K562 (cell line): ENCODE measurements around the gene ZGLP1. TPM values are rescaled to one million over a fixed set of nuclear protein-coding genes. Genes with fewer than 3 reads are reported as not detected.
A peak's percentile ranks its signal among the peaks of the same experiment; 100 is the strongest.

Experiments used
- ATAC-seq: fragments of 200-7000 bp; cut with Tn5 transposase; 3 replicates; pipeline ENCODE4 v1.9.1; 2020; ENCODE audit warnings: moderate library complexity
- BruUV-seq: library from RNA; stranded (reverse); fragments of 400-500 nt; replicated peaks from 2 replicates; lab custom pipeline; 2021; lab: Mats Ljungman, UMichigan
- CTCF ChIA-PET: fragments of 300-600 bp; formaldehyde crosslinking; extraction: SDS; loops from one replicate; lab custom pipeline; 2021; ENCODE audit warnings: low intra/inter-chr PET ratio; lab: Yijun Ruan, JAX
- POLR2A ChIA-PET: fragments of 300-600, 350-650 bp; sonication (Branson Sonifier 250); formaldehyde crosslinking; extraction: SDS; loops from one replicate; lab custom pipeline; 2021; ENCODE audit warnings: antibody characterized with exemption, inconsistent platforms; lab: Yijun Ruan, JAX
- DNase-seq, 4 experiments: peaks; one replicate each; pipeline versions ENCODE4 v3.0.0 to v3.0.0-alpha.2; 2011 to 2018; ENCODE audit warnings: low spot score in 3 of 4, mixed read lengths in 3 of 4; ENCODE audit errors: extremely low read depth in 1 of 4
- FAIRE-seq: peaks from 2 replicates; lab custom pipeline; 2011; peaks lifted over from hg19 to GRCh38; lab: Jason Lieb, UNC
- H2AFZ ChIP-seq: 2 replicates; pipeline ENCODE4 v1.6.0; 2011; ENCODE audit warnings: low read depth, low read length, control low read depth, inconsistent platforms
- H3K27ac ChIP-seq: fragments of 200-600 bp; 3 replicates; pipeline ENCODE4 v1.8.0; 2011; ENCODE audit warnings: low read depth, mild to moderate bottlenecking, control low read depth, inconsistent platforms, low read length, moderate library complexity, mixed read lengths; ENCODE audit errors: extremely low read depth
- H3K27me3 ChIP-seq, 2 experiments: fragments of 300-600 bp in 1 of 2; 2 replicates in 1 of 2; 3 replicates in 1 of 2; pipeline versions ENCODE4 v1.6.0 to v1.8.0; 2011; ENCODE audit warnings: inconsistent platforms in 2 of 2, low read length in 2 of 2, mild to moderate bottlenecking in 1 of 2, mixed read lengths in 1 of 2, moderate library complexity in 1 of 2; ENCODE audit not compliant: control insufficient read depth in 2 of 2, insufficient read depth in 2 of 2
- H3K36me3 ChIP-seq: fragments of 300-600 bp; 3 replicates; pipeline ENCODE4 v1.8.0; 2011; ENCODE audit warnings: mild to moderate bottlenecking, low read length, inconsistent platforms; ENCODE audit not compliant: control insufficient read depth, insufficient read depth
- H3K4me1 ChIP-seq, 2 experiments: fragments of 200-600 bp in 1 of 2; replicated peaks in 1 of 2; 2 replicates in 1 of 2; 3 replicates in 1 of 2; pipeline versions ENCODE4 v1.5.1 to v1.8.0; 2011; ENCODE audit warnings: inconsistent platforms in 2 of 2, low read length in 2 of 2, mild to moderate bottlenecking in 1 of 2, mixed read lengths in 1 of 2, moderate library complexity in 1 of 2; ENCODE audit not compliant: control insufficient read depth in 2 of 2, insufficient read depth in 2 of 2
- H3K4me2 ChIP-seq: 2 replicates; pipeline ENCODE4 v1.6.1; 2011; ENCODE audit warnings: low read length, control low read depth, inconsistent platforms, mixed read lengths; ENCODE audit not compliant: insufficient read depth
- H3K4me3 ChIP-seq: fragments of 200-600 bp; sonication (generic), shearing (Covaris generic); 2 replicates; pipeline ENCODE4 v1.5.1; 2016; ENCODE audit warnings: control low read depth, inconsistent platforms
- H3K79me2 ChIP-seq: fragments of 200-600 bp; 3 replicates; pipeline ENCODE4 v1.8.0; 2011; ENCODE audit warnings: low read length, inconsistent platforms; ENCODE audit not compliant: control insufficient read depth, insufficient read depth
- H3K9ac ChIP-seq, 2 experiments: 2 replicates each; pipeline versions ENCODE4 v1.6.0 to v1.6.1; 2011; ENCODE audit warnings: low read depth in 2 of 2, low read length in 2 of 2, control low read depth in 1 of 2, inconsistent platforms in 1 of 2, mild to moderate bottlenecking in 1 of 2, mixed read lengths in 1 of 2; ENCODE audit not compliant: insufficient read depth in 1 of 2
- H3K9me1 ChIP-seq: one replicate; pipeline ENCODE4 v1.6.0; 2011; ENCODE audit warnings: inconsistent platforms, mild to moderate bottlenecking, low read length, moderate library complexity; ENCODE audit not compliant: control insufficient read depth, insufficient read depth
- H3K9me3 ChIP-seq: replicated peaks from 2 replicates; pipeline ENCODE4 v1.5.1; 2011; ENCODE audit warnings: low read depth, low read length, inconsistent platforms; ENCODE audit not compliant: control insufficient read depth, insufficient read depth
- H4K20me1 ChIP-seq: replicated peaks from 2 replicates; pipeline ENCODE4 v1.6.1; 2011; ENCODE audit warnings: low read length, inconsistent platforms, mixed read lengths; ENCODE audit not compliant: control insufficient read depth, insufficient read depth
- CBFA2T3 ChIP-seq: fragments of 450-650 bp; IDR thresholded peaks from 2 replicates; pipeline ENCODE4 v1.6.1; 2017
- DMBX1 ChIP-seq: fragments of 250-450 bp; sonication (Bioruptor Pico); IDR thresholded peaks from 2 replicates; pipeline ENCODE4 v1.8.0; 2022; ENCODE audit warnings: inconsistent platforms, mild to moderate bottlenecking, moderate library complexity, borderline replicate concordance
- ERF ChIP-seq: fragments of 450-650 bp; formaldehyde crosslinking; IDR thresholded peaks from 2 replicates; pipeline ENCODE4 v1.4.0; 2020; ENCODE audit warnings: mild to moderate bottlenecking, mixed read lengths
- ETV1 ChIP-seq: fragments of 450-650 bp; conservative IDR thresholded peaks from 2 replicates; pipeline ENCODE4 v1.6.1; 2016; ENCODE audit warnings: missing genetic modification characterization, control low read depth, low read depth, missing compliant biosample characterization
- FIP1L1 ChIP-seq: fragments of 200-400 bp; formaldehyde crosslinking; IDR thresholded peaks from 2 replicates; pipeline ENCODE4 v1.6.1; 2018; ENCODE audit warnings: mild to moderate bottlenecking, low read depth, low read length; ENCODE audit not compliant: poor library complexity, severe bottlenecking
- FOSL1 ChIP-seq: fragments of 200-800 bp; sonication (Bioruptor generic); conservative IDR thresholded peaks from 2 replicates; pipeline ENCODE4 v1.6.1; 2016; ENCODE audit warnings: missing genetic modification characterization, missing compliant biosample characterization
- FOXA1 ChIP-seq: fragments of 450-650 bp; IDR thresholded peaks from 2 replicates; pipeline ENCODE4 v1.6.1; 2016; ENCODE audit warnings: mild to moderate bottlenecking, borderline replicate concordance
- HLTF ChIP-seq: fragments of 450-650 bp; IDR thresholded peaks from 2 replicates; pipeline ENCODE4 v1.6.1; 2016
- HMG20A ChIP-seq: fragments of 450-650 bp; formaldehyde crosslinking; conservative IDR thresholded peaks from 2 replicates; pipeline ENCODE4 v1.4.0; 2020; ENCODE audit warnings: mild to moderate bottlenecking, mixed read lengths
- KLF13 ChIP-seq: fragments of 450-650 bp; IDR thresholded peaks from 2 replicates; pipeline ENCODE4 v1.6.1; 2016; ENCODE audit warnings: missing genetic modification characterization, low read depth, mild to moderate bottlenecking, missing compliant biosample characterization, moderate library complexity, borderline replicate concordance
- MAFG ChIP-seq: fragments of 450-650 bp; conservative IDR thresholded peaks from 2 replicates; pipeline ENCODE4 v1.6.1; 2016; ENCODE audit warnings: missing genetic modification characterization, missing compliant biosample characterization
- MAZ ChIP-seq, 2 experiments: fragments of 450-650 bp in 1 of 2; sonication (generic) in 1 of 2; formaldehyde crosslinking; IDR thresholded peaks in 1 of 2; conservative IDR thresholded peaks in 1 of 2; 2 replicates each; pipeline versions ENCODE4 v1.4.0 to v1.5.0; 2020; ENCODE audit warnings: mild to moderate bottlenecking in 1 of 2, missing genetic modification reagents in 1 of 2
- MBD2 ChIP-seq: sonication (generic); IDR thresholded peaks from 2 replicates; pipeline ENCODE4 v1.6.1; 2016; ENCODE audit warnings: low read depth, borderline replicate concordance
- NCOA4 ChIP-seq: fragments of 450-650 bp; IDR thresholded peaks from 2 replicates; pipeline ENCODE4 v1.6.1; 2018; ENCODE audit warnings: mild to moderate bottlenecking; ENCODE audit not compliant: partially characterized antibody
- POLR2H ChIP-seq: IDR thresholded peaks from 2 replicates; pipeline ENCODE4 v1.6.1; 2016; ENCODE audit warnings: missing genetic modification characterization, low read depth, mild to moderate bottlenecking, control low read depth, missing compliant biosample characterization, moderate library complexity
- POLR3A ChIP-seq: IDR thresholded peaks from 2 replicates; pipeline ENCODE4 v1.6.1; 2011; ENCODE audit warnings: borderline replicate concordance, mild to moderate bottlenecking, moderate library complexity; ENCODE audit not compliant: insufficient read length, insufficient read depth; ENCODE audit errors: extremely low read depth
- POU5F1 ChIP-seq: fragments of 150-350 bp; IDR thresholded peaks from 2 replicates; pipeline ENCODE4 v1.6.1; 2014; ENCODE audit warnings: borderline replicate concordance, low read length, low read depth, mild to moderate bottlenecking; ENCODE audit not compliant: partially characterized antibody
- SNRNP70 ChIP-seq: fragments of 200-400 bp; formaldehyde crosslinking; optimal IDR thresholded peaks from 2 replicates; pipeline ENCODE3; 2017; ENCODE audit warnings: low read depth, low read length
- SREBF1 ChIP-seq: fragments of 150-350 bp; IDR thresholded peaks from 2 replicates; pipeline ENCODE4 v1.6.1; 2014; ENCODE audit warnings: antibody characterized with exemption, low read depth, low read length, borderline replicate concordance
- TAF9B ChIP-seq: fragments of 450-650 bp; IDR thresholded peaks from 2 replicates; pipeline ENCODE4 v1.6.1; 2018; ENCODE audit warnings: mild to moderate bottlenecking; ENCODE audit not compliant: partially characterized antibody
- U2AF1 ChIP-seq: fragments of 200-400 bp; formaldehyde crosslinking; optimal IDR thresholded peaks from 2 replicates; pipeline ENCODE3; 2017; ENCODE audit warnings: mild to moderate bottlenecking, low read depth, low read length, moderate library complexity
- ZNF398 ChIP-seq: fragments of 250-450 bp; sonication (Bioruptor Pico); IDR thresholded peaks from 2 replicates; pipeline ENCODE4 v1.8.0; 2021; ENCODE audit warnings: moderate library complexity, mild to moderate bottlenecking, inconsistent platforms
- WGBS: fragments of 100-300 bp; shearing (Covaris generic); methylation state at CpG from one replicate; pipeline ENCODE4 v1.1.6; 2016; ENCODE audit warnings: low coverage, mixed read lengths; ENCODE audit not compliant: insufficient coverage; ENCODE audit errors: missing lambda C conversion rate; 5-methylcytosine and 5-hydroxymethylcytosine counted together
- in situ Hi-C: fragments of 300-500 bp; cut with MboI; formaldehyde crosslinking; loops from 4 replicates; pipeline ENCODE4 v1.15.0; 2018; ENCODE audit warnings: inconsistent platforms, mixed read lengths
- intact Hi-C: fragments of 100-400 bp; cut with micrococcal nuclease; formaldehyde crosslinking; loops from 2 replicates; pipeline ENCODE4 v1.14.2; 2022
- polyA plus RNA-seq, 8 experiments: library from polyadenylated mRNA; depleted of rRNA in 4 of 8; stranded (reverse) in 5 of 8; unstranded in 3 of 8; fragments of >200 nt; fragmentation: Nextera tagmentation in 2 of 8; fragmentation: Illumina TruSeq in 1 of 8; extraction: Ambion mirVana in 2 of 8; extraction: Trizol in 1 of 8; gene quantifications; 2 replicates each; pipeline versions ENCODE4 v1.2.1 to v1.2.3, GENCODE V29; 2011 to 2014; ENCODE audit warnings: inconsistent platforms in 1 of 8, missing spikeins in 1 of 8
- total RNA-seq, 7 experiments: library from RNA; depleted of rRNA in 6 of 7; stranded (reverse); fragments of >200 nt in 6 of 7; fragmentation: Illumina TruSeq in 2 of 7; extraction: Trizol in 2 of 7; gene quantifications; 2 replicates each; pipeline versions ENCODE4 v1.2.1 to v1.2.3, GENCODE V29; 2011 to 2021; ENCODE audit warnings: low replicate concordance in 1 of 7

ZGLP1 gene
- total and polyA plus RNA-seq, 9 of the 15 experiments (the other 6 are each of a cell fraction or from before 2014, with no cell fraction given) = 0.24 to 4.5 (median 2.2) TPM

- intact Hi-C loops (no loop called here), in situ Hi-C loops (no loop called here)
- WGBS = 0% methylated on average over 34 of the region's 57 CpGs
- ATAC-seq = peak; percentile 34
- Histone ChIP-seq H4K20me1 (no peaks in the 10 kb centered on the region; the same call in 1 of the 2 replicates), H3K27ac (peak overlapping the region; percentile 96), H3K9me1 (no peaks in the 10 kb centered on the region), H3K79me2 (peaks cover 85% of the 10 kb centered on the region), H3K9ac (peak overlapping the region; percentile 91 to 99), H3K9me3 (peaks cover 2% of the 10 kb centered on the region; the same call in 1 of the 2 replicates), H3K4me2 (peak overlapping the region; percentile 99), H2AFZ (peak overlapping the region; percentile 23; the same call in 1 of the 2 replicates), H3K36me3 (peaks cover 39% of the 10 kb centered on the region), H3K4me3 (peak overlapping the region; percentile 79), H3K27me3 (no peaks in the 10 kb centered on the region), H3K4me1 (peaks cover 18 to 92% of the 10 kb centered on the region in 2 experiments; a peak in 4 of 5 replicates)
- ChIA-PET CTCF (no interaction called here), POLR2A (interaction anchor here (0.6 to 3.6 kb wide), 10 partner anchors 9 to 279 kb away, joined by 3 to 23 read pairs (median 4); partner anchors contain the start of genes ICAM1 and RAVER1)
- peak; percentile 70 for FAIRE-seq
- BruUV-seq = TSS peak; percentile 45
- peak; percentile 79 to 97 (median 84) for DNase-seq
- TF ChIP-seq NCOA4 = no peak
- TF ChIP-seq ZNF398 (CRISPR knock-in tag) = no peak
- no peak for TF ChIP-seq SNRNP70
- TF ChIP-seq MAZ (CRISPR knock-in tag; conservative IDR thresholded peaks at IDR 0.05 in 1 of 2, IDR thresholded peaks at IDR 0.05 in 1 of 2) = peak; percentile 70 to 81
- TF ChIP-seq ERF = no peak
- peak; percentile 30; the same call in 1 of the 2 replicates for TF ChIP-seq MBD2
- TF ChIP-seq HMG20A (CRISPR knock-in tag) = no peak
- TF ChIP-seq FOXA1 = no peak
- no peak for TF ChIP-seq CBFA2T3
- no peak for TF ChIP-seq SREBF1
- TF ChIP-seq POLR3A = no peak
- TF ChIP-seq ETV1 (tag) = no peak
- peak; percentile 55 for TF ChIP-seq FIP1L1
- no peak for TF ChIP-seq POLR2H (tag)
- no peak for TF ChIP-seq HLTF
- TF ChIP-seq FOSL1 (tag) = no peak
- no peak for TF ChIP-seq DMBX1 (CRISPR knock-in tag)
- peak; percentile 26 for TF ChIP-seq U2AF1
- TF ChIP-seq KLF13 = no peak
- TF ChIP-seq TAF9B = peak; percentile 58
- no peak for TF ChIP-seq MAFG (tag)
- TF ChIP-seq POU5F1 = no peak
Observed at GRCh38 chr19:10290876-10291553, 18.6 kb downstream of the ZGLP1 start.
